Measurements from ENCODE around the gene ITGA11. TPM values are rescaled to one million over a fixed set of nuclear protein-coding genes. Genes with fewer than 3 reads are reported as not detected.
A peak's percentile ranks its signal among the peaks of the same experiment; 100 is the strongest.
"Not testable (repeated sequence)": the region's sequence is repeated elsewhere in the genome, so short reads cannot be mapped to it uniquely, and the experiment has no call there.

The ITGA11 gene
- total and polyA plus RNA-seq, 8 donors = 0.08 to 12.1 (median 2.0) TPM

- H3K4me3 ChIP-seq = no peak overlapping the region
- H3K36me3 ChIP-seq = no peaks in the 10 kb centered on the region
- intact Hi-C loops (cut with DNase I; ENCODE audit: low total_unique reads) = no loop called here
- H3K27ac ChIP-seq = no peak overlapping the region
- DNase-seq = no peak
- WGBS, 5 donors = 84 to 95% (median 87%) methylated on average over 7 of the region's 7 CpGs
- H3K27me3 ChIP-seq = peaks cover 0 to 5% (median 0%) of the 10 kb centered on the region in 3 donors
- peaks cover 0 to 19% (median 9%) of the 10 kb centered on the region in 4 donors for H3K4me1 ChIP-seq
- H3K9me3 ChIP-seq = no peaks in the 10 kb centered on the region
- TF ChIP-seq EP300 (IDR thresholded peaks at IDR 0.05) = no peak
- no peak for TF ChIP-seq POLR2A (IDR thresholded peaks at IDR 0.05)
- no peak for TF ChIP-seq CTCF (IDR thresholded peaks at IDR 0.05)
- TF ChIP-seq POLR2AphosphoS5 (IDR thresholded peaks at IDR 0.05) = no peak
Measured at GRCh38 chr15:68424754-68425390, 7.1 kb downstream of the ITGA11 start.

- intact Hi-C loops (cut with DNase I; ENCODE audit: low total_unique reads) = no loop called here
- Histone ChIP-seq H3K4me3 (no peak overlapping the region), H3K9me3 (no peaks in the 10 kb centered on the region), H3K36me3 (no peaks in the 10 kb centered on the region), H3K4me1 (peaks cover 5 to 31% (median 20%) of the 10 kb centered on the region in 4 donors), H3K27ac (no peak overlapping the region), H3K27me3 (no peaks in the 10 kb centered on the region)
- WGBS, 5 donors = 78 to 87% (median 83%) methylated on average over 10 of the region's 10 CpGs
- no peak for DNase-seq
- TF ChIP-seq CTCF (IDR thresholded peaks at IDR 0.05) (no peak), POLR2A (IDR thresholded peaks at IDR 0.05) (no peak)
Measured at GRCh38 chr15:68423359-68424296, 8.3 kb downstream of the ITGA11 start.

GRCh38 chr15:68422403-68423145, 9.4 kb downstream of the ITGA11 start:
- DNase-seq; H3K4me3 ChIP-seq; H3K27me3 ChIP-seq; H3K9me3 ChIP-seq; H3K36me3 ChIP-seq; H3K27ac ChIP-seq; intact Hi-C loops (cut with DNase I; ENCODE audit: low total_unique reads): not testable (repeated sequence)
- 67 to 89% (median 84%) methylated on average over 4 to 5 of the region's 5 CpGs for WGBS, 5 donors
- H3K4me1 ChIP-seq = peaks cover 5 to 40% (median 28%) of the 10 kb centered on the region in 4 donors

- 73 to 85% (median 80%) methylated on average over 14 of the region's 14 CpGs for WGBS, 5 donors
- intact Hi-C loops (cut with DNase I; ENCODE audit: low total_unique reads) = no loop called here
- peaks cover 5 to 40% (median 28%) of the 10 kb centered on the region in 4 donors for H3K4me1 ChIP-seq
- no peaks in the 10 kb centered on the region for H3K27me3 ChIP-seq
- H3K9me3 ChIP-seq = no peaks in the 10 kb centered on the region
- H3K4me3 ChIP-seq = no peak overlapping the region
- no peak for DNase-seq
- no peaks in the 10 kb centered on the region for H3K36me3 ChIP-seq
- TF ChIP-seq POLR2AphosphoS5 (IDR thresholded peaks at IDR 0.05) (no peak), EP300 (IDR thresholded peaks at IDR 0.05) (no peak), CTCF (IDR thresholded peaks at IDR 0.05) (no peak), POLR2A (IDR thresholded peaks at IDR 0.05) (no peak)
- peak overlapping the region in 4 of 5 donors; percentile 15 to 51 (median 29) for H3K27ac ChIP-seq
Measured at GRCh38 chr15:68421798-68422402, 10.1 kb downstream of the ITGA11 start.

Data from stomach (tissue), 9 donors.